Mucosa of descending colon (tissue), 3 donors: ENCODE measurements around the gene TMEM87B. TPM values are rescaled to one million over a fixed set of nuclear protein-coding genes. Genes with fewer than 3 reads are reported as not detected.

Source experiments
- ATAC-seq: fragments of 200-7000 bp; cut with Tn5 transposase; one replicate; pipeline ENCODE4 v1.9.1; 2020; ENCODE audit warnings: mild to moderate bottlenecking, moderate library complexity
- DNase-seq, 3 donors: peaks; one replicate each; pipeline ENCODE4 v3.0.0-alpha.2; 2020
- H3K36me3 ChIP-seq: fragments of 200-600 bp; one replicate; pipeline ENCODE4 v1.8.0; 2021; ENCODE audit warnings: low read depth, mild to moderate bottlenecking
- H3K4me1 ChIP-seq: fragments of 200-600 bp; one replicate; pipeline ENCODE4 v1.8.0; 2021; ENCODE audit warnings: low read depth, mild to moderate bottlenecking
- H3K4me3 ChIP-seq: fragments of 200-600 bp; one replicate; pipeline ENCODE4 v1.8.0; 2021; ENCODE audit warnings: mild to moderate bottlenecking
- H3K9me3 ChIP-seq: fragments of 200-600 bp; one replicate; pipeline ENCODE4 v1.8.0; 2021; ENCODE audit warnings: mild to moderate bottlenecking
- CTCF ChIP-seq: fragments of 200-600 bp; IDR thresholded peaks from one replicate; pipeline ENCODE4 v1.8.0; 2022; ENCODE audit warnings: antibody characterized with exemption, mild to moderate bottlenecking
- intact Hi-C, 2 donors: fragments of 100-400 bp; cut with DNase I in 1 of 2; cut with micrococcal nuclease in 1 of 2; formaldehyde crosslinking; loops; one replicate each; pipeline versions ENCODE4 v1.11.0 to v1.11.1; 2022; cut with DNase I, micrococcal nuclease
- total RNA-seq, 3 donors: library from RNA; stranded (reverse); fragmentation: NEBNext Ultra II Directional in 2 of 3; extraction: Animal tissue kit (Norgen Biotek cat#: 25700) in 2 of 3; gene quantifications; one replicate each; pipeline versions ENCODE4 v1.2.1 to v1.2.4, GENCODE V29; 2021 to 2023
- donor health status: DM: no; HTN: no; CAD: no; lungs with moderate emphysema.
- donor health status: DM: no; HTN: no; CAD: no.
- donor health status: DM: no; HTN: yes; CAD: no.

TMEM87B gene
- total RNA-seq, 3 donors from 2014 or later = 39.2 to 72.2 (median 55.7) TPM

- Histone ChIP-seq H3K36me3 (no peaks in the 10 kb centered on the region), H3K9me3 (no peaks in the 10 kb centered on the region), H3K4me1 (peaks cover 14% of the 10 kb centered on the region), H3K4me3 (no peak overlapping the region)
- ATAC-seq (no peak), DNase-seq (no peak)
- TF ChIP-seq CTCF = no peak
- intact Hi-C loops = loop anchor here (5.0 kb wide), 2 partner anchors 150 to 165 kb away; partner anchors contain the start of genes MERTK (in 2 of the 2) and ANAPC1 (in 1 of the 2)
These were observed 7.4 kb upstream of the TMEM87B start for GRCh38 chr2:112047537-112048235.

GRCh38 chr2:112048236-112048592 is 6.9 kb upstream of the TMEM87B start:
- DNase-seq (no peak), ATAC-seq (no peak)
- no peak overlapping the region for H3K4me3 ChIP-seq
- intact Hi-C loops = loop anchor here (5.0 kb wide), 2 partner anchors 151 to 166 kb away; partner anchors contain the start of genes MERTK (in 2 of the 2) and ANAPC1 (in 1 of the 2)
- no peaks in the 10 kb centered on the region for H3K9me3 ChIP-seq
- no peak for TF ChIP-seq CTCF
- no peaks in the 10 kb centered on the region for H3K36me3 ChIP-seq
- peaks cover 16% of the 10 kb centered on the region for H3K4me1 ChIP-seq

- Histone ChIP-seq H3K36me3 (no peaks in the 10 kb centered on the region), H3K4me1 (peaks cover 23% of the 10 kb centered on the region), H3K4me3 (no peak overlapping the region), H3K9me3 (no peaks in the 10 kb centered on the region)
- intact Hi-C loops = loop anchor here (5.0 kb wide), 2 partner anchors 152 to 167 kb away; partner anchors contain the start of genes MERTK (in 2 of the 2) and ANAPC1 (in 1 of the 2)
- TF ChIP-seq CTCF = peak; percentile 17
- DNase-seq = peak in 1 of 3 donors; percentile 81
- peak; percentile 76 for ATAC-seq
These were observed 6.2 kb upstream of the TMEM87B start for GRCh38 chr2:112048887-112049286.

GRCh38 chr2:112050316-112050715 is 4.8 kb upstream of the TMEM87B start:
- no peak for TF ChIP-seq CTCF
- Histone ChIP-seq H3K4me1 (peaks cover 24% of the 10 kb centered on the region), H3K9me3 (no peaks in the 10 kb centered on the region), H3K4me3 (no peak overlapping the region), H3K36me3 (no peaks in the 10 kb centered on the region)
- intact Hi-C loops = loop anchor here in 1 of 2 donors (10.0 kb wide), 1 partner anchor 204 kb away; the partner anchor contains the start of gene ZC3H8
- no peak for DNase-seq
- no peak for ATAC-seq

GRCh38 chr2:112053917-112054846 is 887 bp upstream of the TMEM87B start:
- Histone ChIP-seq H3K36me3 (no peaks in the 10 kb centered on the region), H3K4me3 (peak overlapping the region; percentile 18), H3K4me1 (peaks cover 38% of the 10 kb centered on the region), H3K9me3 (no peaks in the 10 kb centered on the region)
- intact Hi-C loops = loop anchor here in 1 of 2 donors (10.0 kb wide), 1 partner anchor 201 kb away; the partner anchor contains the start of gene ZC3H8
- ATAC-seq (peak; percentile 75), DNase-seq (peak; percentile 99 to 100 (median 99))
- TF ChIP-seq CTCF = no peak
